Posterior cingulate gyrus (tissue), 11 donors: ENCODE data around the gene CCDC57.
A peak's percentile ranks its signal among the peaks of the same experiment; 100 is the strongest.

Source experiments
- DNase-seq, 10 donors: peaks; one replicate each; pipeline versions ENCODE4 v3.0.0 to v3.0.0-alpha.2; 2020 to 2021; ENCODE audit warnings: mixed read lengths in 3 of 10
- intact Hi-C: fragments of 100-400 bp; cut with DNase I; formaldehyde crosslinking; loops from one replicate; pipeline ENCODE4 v1.15.1; 2023

The CCDC57 gene

DNA sequence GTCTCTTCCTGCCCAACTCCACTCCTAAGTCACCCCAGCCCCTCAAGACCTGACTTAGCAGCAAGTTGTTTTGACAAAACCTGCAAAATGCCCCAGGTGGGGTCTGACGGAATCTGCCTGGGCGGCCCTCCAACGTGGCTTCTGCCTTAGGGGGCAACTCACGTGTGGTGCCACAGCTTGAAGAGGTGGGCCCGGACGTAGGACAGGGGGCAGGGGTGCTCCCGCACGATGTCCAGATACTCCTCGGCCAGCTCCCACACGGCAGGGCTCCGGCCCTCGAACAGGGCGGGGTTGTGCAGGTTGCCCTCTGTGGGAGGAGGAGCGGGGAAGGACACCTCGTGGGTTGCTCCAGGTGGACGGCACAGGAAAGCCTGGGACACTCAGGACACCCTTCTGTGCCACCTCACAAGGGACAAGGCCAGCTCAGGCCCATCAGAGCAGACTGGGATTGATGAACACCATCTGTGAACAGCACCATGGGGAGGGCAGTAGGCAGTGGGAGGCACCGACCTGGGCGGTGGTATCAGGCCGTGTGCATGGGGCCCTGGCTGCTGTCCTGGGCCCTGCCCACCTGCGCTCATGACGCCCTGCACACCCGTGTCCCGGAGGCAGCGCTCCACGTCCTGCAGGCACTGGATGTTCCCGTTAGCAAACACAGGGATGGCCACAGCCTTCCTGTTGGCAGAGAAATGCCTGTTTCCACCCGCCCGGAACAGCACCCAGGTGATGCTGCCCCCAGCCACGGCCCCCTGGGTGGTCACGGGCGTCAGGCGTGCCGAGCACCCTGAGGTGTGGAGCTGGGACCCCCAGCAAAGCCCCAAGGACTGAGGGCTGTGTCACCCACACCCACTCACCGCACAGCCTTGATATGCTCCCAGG lies 151.4 kb downstream of the CCDC57 start:
- intact Hi-C loops: no loop called here
- DNase-seq: peak in 1 of 10 donors; percentile 81

DNA sequence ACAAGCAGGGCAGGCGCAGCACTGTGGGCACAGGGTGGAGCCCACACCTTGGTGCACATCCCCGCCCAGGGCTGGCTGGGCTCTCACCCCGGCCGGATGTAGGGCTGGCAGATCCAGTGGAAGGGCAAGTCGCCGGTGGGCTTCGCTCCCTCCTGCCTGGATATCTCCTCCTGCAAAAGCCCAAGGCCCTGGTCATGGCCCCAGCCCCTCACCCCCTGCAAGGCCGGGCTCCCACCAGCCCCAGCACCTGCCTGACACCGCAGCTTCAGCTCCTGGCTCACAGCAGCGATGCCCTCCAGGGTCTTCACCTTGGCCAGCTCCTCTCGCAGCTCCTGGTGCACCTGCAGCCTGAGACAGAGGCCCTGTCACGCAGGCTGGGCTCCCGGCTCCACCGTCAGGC lies 152.0 kb downstream of the CCDC57 start:
- intact Hi-C loops: no loop called here
- peak in 1 of 10 donors; percentile 82 for DNase-seq

DNA sequence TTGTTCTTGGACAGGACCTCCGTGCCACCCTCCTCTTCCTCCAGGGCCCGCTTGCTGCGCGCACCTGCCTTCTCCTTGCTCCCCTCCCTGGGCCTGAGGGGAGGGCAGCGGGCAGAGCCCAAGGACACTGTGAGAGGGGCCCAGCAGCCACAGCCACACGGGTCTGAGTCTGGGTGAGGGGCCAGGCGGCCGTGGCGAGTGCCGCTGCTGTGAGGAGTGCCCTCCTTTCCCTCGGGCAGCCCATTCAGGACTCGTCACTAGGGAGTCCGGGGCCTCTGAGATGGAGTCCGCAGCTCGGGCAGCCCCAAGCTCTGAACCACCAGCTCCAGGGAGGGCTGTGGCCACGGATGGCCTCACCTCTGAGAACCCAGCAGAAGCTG lies 152.7 kb downstream of the CCDC57 start:
- intact Hi-C loops: no loop called here
- DNase-seq: no peak

DNA sequence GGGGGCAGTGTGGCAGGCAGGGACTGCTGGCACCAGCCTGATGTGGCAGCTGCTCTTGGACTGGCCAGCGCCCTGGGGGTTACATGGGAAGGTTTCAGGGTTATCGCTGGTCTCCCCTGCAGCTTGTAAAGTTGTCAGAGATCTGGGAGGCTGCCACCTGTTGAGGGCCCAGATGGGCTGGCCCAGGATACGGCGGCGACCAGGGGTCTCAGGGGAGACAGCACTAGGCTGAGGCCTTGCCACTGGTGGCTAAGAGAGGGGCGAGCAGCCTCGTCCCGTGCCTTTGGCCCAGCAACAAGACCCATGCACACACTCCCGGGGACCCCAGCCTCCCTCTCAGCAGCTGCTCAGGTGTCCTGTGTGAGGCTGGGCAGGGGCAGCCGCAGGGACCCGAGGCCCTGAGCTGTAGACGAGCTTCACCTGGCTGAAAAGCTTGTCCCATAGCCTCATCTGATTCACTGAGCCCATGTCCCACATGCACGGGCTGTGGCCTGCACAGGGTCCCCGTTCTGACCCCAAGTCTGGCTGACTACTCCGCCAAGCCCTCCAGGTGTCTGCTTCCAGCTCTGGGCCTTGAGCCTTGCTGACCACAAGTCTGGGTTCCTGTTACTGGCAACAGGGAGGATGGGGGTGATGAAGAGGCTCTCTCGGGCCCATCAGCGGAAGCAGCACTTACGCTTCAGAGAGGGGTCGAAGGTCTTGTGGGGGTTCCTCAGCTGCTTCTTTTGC lies 153.2 kb downstream of the CCDC57 start:
- DNase-seq: no peak
- intact Hi-C loops: loop anchor here (5.0 kb wide), 1 partner anchor 38 kb away; the partner anchor contains the start of gene FASN

DNA sequence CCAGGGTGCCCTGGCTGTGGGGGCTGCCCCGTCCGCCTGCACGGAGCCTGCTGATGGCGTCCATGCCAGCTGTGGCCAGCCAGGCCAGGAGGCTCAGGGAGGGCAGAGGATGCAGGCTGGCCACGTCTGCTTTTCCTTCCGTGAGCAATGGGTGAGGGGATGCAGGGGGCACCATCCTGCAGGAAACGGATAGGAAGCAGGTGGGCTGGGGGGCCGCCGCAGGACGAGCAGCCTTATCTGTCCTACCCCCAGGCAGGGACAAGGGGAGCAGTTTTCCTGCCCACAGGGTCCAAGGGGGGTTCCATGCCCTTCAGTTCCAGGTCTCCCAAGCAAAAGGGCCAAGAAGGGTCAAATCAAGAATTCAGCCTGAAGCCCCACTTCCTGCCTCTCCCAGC lies 153.8 kb downstream of the CCDC57 start:
- intact Hi-C loops: loop anchor here (5.0 kb wide), 1 partner anchor 38 kb away; the partner anchor contains the start of gene FASN
- no peak for DNase-seq

DNA sequence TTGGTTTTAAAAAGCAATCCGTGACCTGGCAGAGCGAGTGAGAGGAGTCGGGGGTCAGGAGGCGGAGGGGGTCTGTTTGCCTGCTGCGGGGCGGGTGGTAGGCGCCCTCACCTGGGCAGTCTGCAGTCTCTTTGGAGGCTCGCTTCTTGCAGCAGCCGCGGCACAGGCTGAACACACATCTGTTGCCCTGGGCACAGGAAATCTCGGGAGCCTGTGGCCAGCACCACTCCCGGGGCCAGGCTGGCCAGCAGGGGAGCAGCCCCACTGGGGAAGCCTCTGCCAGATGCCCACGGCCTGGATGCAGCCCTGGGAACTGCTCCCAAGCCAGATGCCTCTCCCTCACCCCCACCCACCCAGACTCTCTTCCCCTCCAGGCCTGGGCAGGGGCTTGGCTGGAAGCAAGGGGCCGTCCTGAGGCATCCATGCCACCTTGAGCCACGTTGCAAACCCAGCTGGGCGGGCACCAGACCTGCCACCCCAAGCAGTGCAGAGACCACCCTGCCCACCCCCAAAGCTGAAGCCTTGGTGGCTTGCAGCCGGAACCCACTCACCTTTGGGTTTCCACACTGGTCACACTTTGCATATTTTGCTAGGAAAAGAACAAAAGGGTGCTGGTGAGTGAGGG lies 154.3 kb downstream of the CCDC57 start:
- intact Hi-C loops: loop anchor here (5.0 kb wide), 1 partner anchor 39 kb away; the partner anchor contains the start of gene FASN
- no peak for DNase-seq

DNA sequence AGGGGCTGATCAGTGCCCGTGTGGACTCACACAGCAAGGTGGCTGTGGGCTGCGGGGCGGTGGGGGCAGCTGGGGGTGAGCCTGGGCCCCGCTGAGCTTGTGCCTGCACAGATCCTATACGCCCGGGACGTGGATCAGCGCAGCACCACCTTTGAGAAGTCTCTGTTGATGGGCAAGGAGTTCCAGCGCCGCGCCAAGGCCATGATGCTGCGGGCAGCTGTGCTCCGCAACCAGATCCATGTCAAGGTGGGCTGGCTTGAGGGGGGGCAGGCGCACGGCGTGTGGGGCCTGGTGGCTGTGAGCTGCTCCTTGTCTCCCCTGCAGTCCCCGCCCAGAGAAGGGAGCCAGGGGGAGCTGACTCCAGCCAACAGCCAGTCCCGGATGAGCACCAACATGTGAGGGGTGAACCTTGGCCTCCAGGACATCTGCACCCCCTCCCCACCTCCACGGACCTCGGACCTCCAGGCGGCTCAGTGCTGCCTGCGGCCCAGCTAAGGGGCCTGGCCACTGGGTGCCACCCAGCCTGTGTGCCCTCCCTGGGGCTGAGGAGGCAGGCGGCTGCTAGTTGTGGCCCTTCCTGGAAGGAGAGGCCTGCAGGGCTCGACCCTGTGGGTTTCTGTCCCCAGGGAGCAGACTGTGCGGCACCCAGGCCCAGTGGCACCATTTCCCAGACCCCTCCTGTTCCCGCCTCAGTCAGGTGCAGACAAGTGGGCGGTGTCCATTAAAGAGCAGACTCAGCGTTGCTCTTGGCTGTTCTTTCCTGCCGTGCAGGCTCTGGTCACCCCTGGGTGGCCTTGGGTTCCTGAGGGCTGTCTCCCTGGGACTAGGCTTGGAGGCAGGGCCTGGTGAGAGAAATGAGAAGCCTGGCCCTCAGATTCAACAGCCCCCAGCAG lies 155.7 kb downstream of the CCDC57 start:
- intact Hi-C loops: loop anchor here (5.0 kb wide), 1 partner anchor 40 kb away; the partner anchor contains the start of gene FASN
- DNase-seq: peak in 1 of 10 donors; percentile 84

DNA sequence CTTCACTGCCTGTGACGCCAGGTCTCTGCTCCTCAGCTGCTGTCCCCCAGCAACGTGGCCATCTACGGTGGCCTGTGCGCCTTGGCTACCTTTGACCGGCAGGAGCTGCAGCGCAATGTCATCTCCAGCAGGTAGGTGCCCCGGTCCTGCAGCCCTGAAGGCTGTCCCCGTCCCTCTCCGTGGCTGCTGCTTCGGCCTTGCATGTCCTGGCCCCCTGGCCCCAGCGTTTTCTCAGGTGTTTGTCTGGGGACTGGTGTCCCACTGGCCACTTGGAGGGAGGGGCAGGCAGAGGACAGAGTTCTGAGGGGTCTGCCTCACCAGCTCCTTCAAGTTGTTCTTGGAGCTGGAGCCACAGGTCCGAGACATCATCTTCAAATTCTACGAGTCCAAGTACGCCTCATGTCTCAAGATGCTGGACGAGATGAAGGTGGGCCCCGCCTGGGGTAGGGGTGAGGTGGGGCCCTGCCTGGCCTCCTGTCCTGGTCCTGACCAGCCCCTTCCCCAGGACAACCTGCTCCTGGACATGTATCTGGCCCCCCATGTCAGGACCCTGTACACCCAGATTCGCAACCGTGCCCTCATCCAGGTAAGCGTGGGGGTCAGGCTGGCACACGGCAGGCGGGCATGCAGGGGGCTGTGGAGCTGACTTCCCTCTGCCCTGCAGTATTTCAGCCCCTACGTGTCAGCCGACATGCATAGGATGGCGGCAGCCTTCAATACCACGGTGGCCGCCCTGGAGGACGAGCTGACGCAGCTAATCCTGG lies 156.5 kb downstream of the CCDC57 start:
- intact Hi-C loops: loop anchor here (5.0 kb wide), 1 partner anchor 41 kb away; the partner anchor contains the start of gene FASN
- DNase-seq: no peak

DNA sequence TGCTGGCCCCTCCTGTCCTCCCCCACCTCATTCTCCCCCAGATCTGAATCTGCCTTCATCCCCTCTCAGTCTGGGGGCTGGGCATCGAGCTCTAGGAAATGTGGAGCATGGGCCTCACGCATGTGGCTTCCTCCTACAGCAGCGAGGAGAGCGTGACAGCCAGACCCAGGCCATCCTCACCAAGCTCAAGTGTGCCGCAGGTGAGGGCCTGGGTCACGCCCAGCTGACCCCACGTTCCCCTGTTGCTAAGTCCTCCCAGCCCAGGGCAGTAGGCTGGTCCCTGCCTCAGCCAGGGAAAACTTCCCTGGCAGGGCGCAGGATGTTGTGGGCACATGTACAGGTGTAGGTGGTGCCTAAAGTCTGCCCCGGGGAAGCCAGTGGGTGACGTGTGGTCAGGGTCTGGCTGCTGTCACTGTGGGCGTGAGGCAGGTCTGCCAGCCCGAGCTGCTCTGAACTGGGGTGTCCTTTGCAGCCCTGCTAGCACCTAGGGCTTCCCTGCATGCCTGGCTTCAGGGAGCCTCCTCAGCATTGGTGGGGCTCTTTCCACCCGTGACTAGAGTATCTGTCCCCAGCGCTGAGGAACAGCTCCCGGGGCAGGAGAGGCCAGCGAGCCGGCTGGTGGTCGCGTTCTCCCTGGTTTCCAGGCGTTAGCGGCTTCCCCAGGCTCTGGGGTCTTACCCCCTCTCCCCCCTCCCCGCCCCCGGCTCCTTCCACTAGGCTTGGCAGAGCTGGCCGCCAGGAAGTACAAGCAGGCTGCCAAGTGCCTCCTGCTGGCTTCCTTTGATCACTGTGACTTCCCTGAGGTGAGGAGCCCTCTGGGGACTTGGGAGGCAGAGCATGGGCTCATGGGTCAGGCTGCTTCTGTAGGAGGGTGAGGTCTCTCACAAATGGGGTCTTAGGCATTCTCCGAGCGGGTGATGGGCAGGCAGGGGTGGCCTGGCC lies 157.3 kb downstream of the CCDC57 start:
- DNase-seq: peak in 1 of 10 donors; percentile 40
- intact Hi-C loops: loop anchor here (5.0 kb wide), 1 partner anchor 42 kb away; the partner anchor contains the start of gene FASN

DNA sequence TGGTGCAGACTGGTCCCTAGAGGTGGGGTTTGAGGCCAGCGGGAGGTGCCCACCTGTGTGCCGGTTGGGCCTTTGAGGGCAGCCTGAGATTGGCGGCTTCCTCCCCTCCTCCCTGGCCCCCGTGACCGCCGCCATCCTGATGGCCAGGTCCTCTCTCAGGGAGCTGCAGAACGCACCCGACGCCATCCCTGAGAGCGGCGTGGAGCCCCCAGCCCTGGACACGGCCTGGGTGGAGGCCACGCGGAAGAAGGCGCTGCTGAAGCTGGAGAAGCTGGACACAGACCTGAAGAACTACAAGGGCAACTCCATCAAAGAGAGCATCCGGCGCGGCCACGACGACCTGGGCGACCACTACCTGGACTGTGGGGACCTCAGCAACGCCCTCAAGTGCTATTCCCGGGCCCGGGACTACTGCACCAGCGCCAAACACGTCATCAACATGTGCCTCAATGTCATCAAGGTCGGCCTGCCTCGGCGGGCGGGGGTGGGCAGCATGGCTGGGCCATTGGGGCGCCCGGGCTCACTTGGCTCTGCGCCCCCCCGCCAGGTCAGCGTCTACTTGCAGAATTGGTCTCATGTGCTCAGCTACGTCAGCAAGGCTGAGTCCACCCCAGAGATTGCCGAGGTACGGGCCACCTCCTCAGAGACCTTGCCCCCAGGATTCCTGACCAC lies 158.2 kb downstream of the CCDC57 start:
- peak in 1 of 10 donors; percentile 80 for DNase-seq
- intact Hi-C loops: loop anchor here (5.0 kb wide), 1 partner anchor 43 kb away; the partner anchor contains the start of gene FASN

DNA sequence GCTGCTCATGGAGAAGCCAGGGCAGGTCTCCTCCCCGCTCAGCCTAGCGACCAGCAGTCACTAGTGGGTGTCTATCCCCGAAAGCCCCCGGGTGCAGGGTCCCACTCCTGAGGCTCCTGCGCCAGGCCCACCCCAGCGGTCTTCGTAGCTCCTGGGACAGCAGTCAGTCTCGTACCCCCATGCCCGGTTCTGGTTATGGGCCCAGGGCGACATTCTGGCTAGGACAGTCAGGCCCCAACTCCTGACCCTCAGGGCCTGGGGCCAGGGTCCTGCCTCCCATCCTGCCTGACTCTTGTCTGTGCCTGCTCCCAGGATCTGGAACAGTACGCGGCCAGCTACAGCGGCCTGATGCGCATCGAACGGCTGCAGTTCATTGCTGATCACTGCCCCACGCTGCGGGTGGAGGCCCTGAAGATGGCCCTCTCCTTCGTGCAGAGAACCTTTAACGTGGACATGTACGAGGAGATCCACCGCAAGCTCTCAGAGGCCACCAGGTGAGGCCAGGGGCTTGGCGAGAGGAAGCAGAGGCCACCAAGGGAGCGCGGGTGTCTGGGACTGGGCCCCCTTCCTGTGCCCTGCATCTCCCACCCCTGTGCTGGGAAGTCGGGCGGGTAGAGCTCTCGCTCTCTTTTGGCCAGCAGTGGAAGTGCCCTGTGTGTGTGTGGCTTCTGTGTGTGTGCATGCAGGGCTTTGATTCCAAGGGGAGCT lies 158.9 kb downstream of the CCDC57 start:
- DNase-seq: peak in 2 of 10 donors; percentile 65 to 83
- intact Hi-C loops: no loop called here

DNA sequence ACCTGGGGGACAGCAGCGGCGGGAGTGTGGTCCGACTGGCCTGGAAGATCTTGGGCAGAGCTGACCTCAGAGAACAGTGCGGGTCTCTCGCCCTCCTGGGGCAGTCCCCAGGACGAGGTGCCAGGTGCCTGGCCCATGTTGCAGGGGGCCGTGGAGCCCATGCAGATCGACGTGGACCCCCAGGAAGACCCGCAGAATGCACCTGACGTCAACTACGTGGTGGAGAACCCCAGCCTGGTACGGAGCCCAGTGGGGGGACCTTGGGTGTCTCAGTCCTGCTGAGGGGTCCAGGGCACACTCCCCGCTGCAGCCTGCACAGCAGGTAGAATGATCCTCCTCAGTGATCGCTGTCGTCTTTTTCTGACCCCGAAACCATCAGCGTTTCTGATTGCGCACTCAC lies 159.5 kb downstream of the CCDC57 start:
- DNase-seq: no peak
- intact Hi-C loops: no loop called here

DNA sequence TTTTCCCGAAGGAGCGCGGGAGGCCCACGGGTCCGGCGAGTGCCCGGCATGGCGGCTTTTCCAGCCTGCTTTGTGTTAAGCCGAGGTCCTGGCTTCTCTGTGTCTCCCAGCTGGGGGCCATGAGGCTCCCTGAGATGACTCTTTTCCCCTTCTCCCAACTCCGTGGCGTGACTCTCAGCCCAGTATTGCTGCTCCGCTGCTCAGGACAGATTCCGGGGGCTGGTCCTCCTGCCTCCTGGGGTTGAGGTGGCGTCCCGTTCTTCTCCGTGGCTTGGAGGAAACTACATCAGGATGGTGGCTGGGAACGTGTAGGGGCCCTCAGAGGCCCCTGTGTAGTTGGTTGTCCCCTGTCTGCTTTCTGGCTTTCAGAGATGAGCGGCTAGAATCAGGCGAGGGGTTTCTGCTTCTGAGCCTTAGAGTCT lies 160.0 kb downstream of the CCDC57 start:
- intact Hi-C loops: loop anchor here (1.0 kb wide), 1 partner anchor 13 kb away; the partner anchor contains the start of gene DUS1L
- peak in 1 of 10 donors; percentile 72 for DNase-seq

DNA sequence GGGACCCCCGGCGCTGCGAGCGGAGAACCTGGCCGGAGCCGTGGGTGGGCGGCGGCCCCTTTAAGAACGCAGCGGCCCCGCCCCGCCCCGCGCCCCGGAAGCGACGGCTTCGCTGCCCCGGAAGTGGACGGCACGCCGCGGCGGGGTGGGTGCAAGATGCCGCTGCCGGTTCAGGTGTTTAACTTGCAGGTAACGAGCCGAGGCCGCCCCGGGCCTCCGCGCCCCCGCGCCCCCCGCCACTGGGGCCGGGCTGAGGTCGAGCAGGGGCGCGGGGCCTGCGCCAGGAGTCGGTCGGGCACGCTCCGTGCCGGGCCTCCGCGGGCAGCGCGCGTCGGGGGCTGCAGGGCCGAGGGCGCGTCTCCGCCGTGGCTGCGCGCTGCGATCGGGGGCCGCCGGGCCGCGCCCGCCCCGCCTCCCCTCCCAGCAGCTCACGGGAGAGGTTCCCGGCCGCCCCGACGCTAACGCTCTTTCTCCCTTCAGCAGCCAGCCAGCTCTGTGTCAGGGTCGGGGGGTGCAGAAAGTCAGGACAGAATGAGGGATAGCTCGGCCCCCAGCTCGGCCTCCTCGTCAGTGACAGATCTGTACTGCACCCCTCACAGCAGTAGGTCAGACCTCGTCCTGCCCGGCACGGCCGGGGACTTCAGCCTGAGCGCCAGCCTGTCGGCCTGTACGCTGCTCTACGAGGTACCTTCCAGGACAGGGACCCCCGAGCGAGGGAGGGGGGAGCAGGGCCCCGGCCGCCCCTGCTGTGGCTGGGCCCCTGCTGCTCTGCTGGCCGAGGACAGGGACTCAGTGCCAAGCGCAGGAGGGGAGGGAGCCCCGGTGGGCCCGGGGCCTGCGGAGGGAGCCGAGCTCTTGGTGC lies 160.6 kb downstream of the CCDC57 start, which contains the start of the genes GPS1 and RFNG:
TSS of gene GPS1 (plus strand) at position 123 of the 862 bp plus-strand sequence. CDS start at position 157, 34 bp downstream.
TSS of gene RFNG (minus strand) at position 36 of the 862 bp plus-strand sequence. CDS start 45 bp downstream, outside the sequence.
- intact Hi-C loops: loop anchor here (1.0 kb wide), 1 partner anchor 13 kb away; the partner anchor contains the start of gene DUS1L
- DNase-seq: peak; percentile 74 to 98 (median 84)
